ENCODE data around the gene CA5A. TPM values are rescaled to one million over a fixed set of nuclear protein-coding genes. Genes with fewer than 3 reads are reported as not detected.

Gene CA5A
- total and polyA plus RNA-seq, 2 of the 13 experiments (the other 11 are each of a cell fraction or from before 2014, with no cell fraction given): 66.8 to 106 TPM

GRCh38 chr16:87858151-87858993 is 78.0 kb downstream of the CA5A start (continued):
- TF ChIP-seq ARID4A (CRISPR knock-in tag; IDR thresholded peaks at IDR 0.05; ENCODE audit: borderline replicate concordance) (peak; percentile 81; the same call in 1 of the 2 replicates), PHF21A (CRISPR knock-in tag; IDR thresholded peaks at IDR 0.05) (peak; percentile 91), MXI1 (IDR thresholded peaks at IDR 0.05; ENCODE audit: borderline replicate concordance, low read depth, low read length) (peak; percentile 43; the same call in 1 of the 3 replicates), POLR2A (IDR thresholded peaks at IDR 0.05; ENCODE audit: insufficient read depth in 1 of 2, low read depth in 2 of 2, low read length in 2 of 2) (peak in 1 of 2 experiments; percentile 54; a peak in 2 of 4 replicates), ZEB1 (IDR thresholded peaks at IDR 0.05; ENCODE audit: insufficient replicate concordance, low read depth) (peak; percentile 37), ZNF749 (CRISPR knock-in tag; IDR thresholded peaks at IDR 0.05; ENCODE audit: borderline replicate concordance) (peak; percentile 69; the same call in 1 of the 2 replicates), HBP1 (CRISPR knock-in tag; IDR thresholded peaks at IDR 0.05; ENCODE audit: low read depth) (peak; percentile 93), NR2C2 (CRISPR knock-in tag; IDR thresholded peaks at IDR 0.05; ENCODE audit: borderline replicate concordance) (peak; percentile 56; the same call in 1 of the 2 replicates), MIER3 (CRISPR knock-in tag; IDR thresholded peaks at IDR 0.05; ENCODE audit: borderline replicate concordance) (peak; percentile 50; the same call in 1 of the 2 replicates), RELA (CRISPR knock-in tag; IDR thresholded peaks at IDR 0.05) (0 out of 2 replicates have a peak, but pooled peaks have one; percentile 11), ZMYM3 (CRISPR knock-in tag; IDR thresholded peaks at IDR 0.05) (peak; percentile 95; the same call in 1 of the 2 replicates), ZNF296 (CRISPR knock-in tag; conservative IDR thresholded peaks at IDR 0.05) (peak; percentile 57; the same call in 1 of the 2 replicates), MEF2D (CRISPR knock-in tag; IDR thresholded peaks at IDR 0.05) (peak; percentile 12; the same call in 1 of the 2 replicates), NCOA2 (CRISPR knock-in tag; IDR thresholded peaks at IDR 0.05) (peak; percentile 56; the same call in 1 of the 2 replicates), ZNF264 (CRISPR knock-in tag; IDR thresholded peaks at IDR 0.05) (peak; percentile 84), SIX4 (CRISPR knock-in tag; IDR thresholded peaks at IDR 0.05) (peak; percentile 26; the same call in 1 of the 2 replicates), ZMYM2 (CRISPR knock-in tag; IDR thresholded peaks at IDR 0.05) (peak; percentile 61; the same call in 1 of the 2 replicates), FOSL2 (CRISPR knock-in tag; IDR thresholded peaks at IDR 0.05) (peak; percentile 49), SAP130 (CRISPR knock-in tag; IDR thresholded peaks at IDR 0.05; ENCODE audit: low read depth) (peak; percentile 94), ZZZ3 (CRISPR knock-in tag; IDR thresholded peaks at IDR 0.05; ENCODE audit: borderline replicate concordance) (0 out of 2 replicates have a peak, but pooled peaks have one; percentile 79), ZBTB7A (CRISPR knock-in tag; IDR thresholded peaks at IDR 0.05) (peak; percentile 18; the same call in 1 of the 2 replicates), CBX5 (CRISPR knock-in tag; IDR thresholded peaks at IDR 0.05; ENCODE audit: borderline replicate concordance) (peak; percentile 69; the same call in 1 of the 2 replicates), ZBTB43 (CRISPR knock-in tag; conservative IDR thresholded peaks at IDR 0.05) (0 out of 2 replicates have a peak, but pooled peaks have one; percentile 35), ADNP (CRISPR knock-in tag; IDR thresholded peaks at IDR 0.05) (peak; percentile 68)
